HG03442 (cell line): Measurements from ENCODE around the gene ANKRD27.
"Not testable (repeated sequence)": the region's sequence is repeated elsewhere in the genome, so short reads cannot be mapped to it uniquely, and the experiment has no call there.

Source experiments
- ATAC-seq: cut with Tn5 transposase; IDR thresholded peaks from one replicate; pipeline ENCODE4 v1.9.1; 2021; ENCODE audit warnings: mild to moderate bottlenecking, moderate library complexity; ENCODE audit not compliant: unreplicated experiment

The ANKRD27 gene

GRCh38 chr19:32607479-32607878, 67.5 kb downstream of the ANKRD27 start:
- no peak for ATAC-seq

DNA sequence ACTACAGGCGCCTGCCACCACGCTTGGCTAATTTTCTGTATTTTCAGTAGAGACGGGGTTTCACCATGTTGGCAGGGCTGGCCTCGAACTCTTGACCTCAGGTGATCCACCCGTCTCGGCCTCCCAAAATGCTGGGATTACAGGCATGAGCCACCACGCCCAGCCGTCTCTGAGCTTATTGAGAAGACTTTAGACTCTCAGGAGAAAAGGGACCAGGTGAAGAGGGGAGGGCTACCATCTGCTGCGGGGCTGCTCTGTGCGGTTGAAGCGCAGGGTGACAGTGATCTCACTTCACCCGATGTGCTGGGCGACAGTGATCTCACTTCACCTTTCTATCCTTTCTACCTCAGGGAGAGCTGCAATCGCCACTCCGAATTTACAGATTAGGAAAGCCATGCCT, 68.7 kb downstream of the ANKRD27 start:
- no peak for ATAC-seq

DNA sequence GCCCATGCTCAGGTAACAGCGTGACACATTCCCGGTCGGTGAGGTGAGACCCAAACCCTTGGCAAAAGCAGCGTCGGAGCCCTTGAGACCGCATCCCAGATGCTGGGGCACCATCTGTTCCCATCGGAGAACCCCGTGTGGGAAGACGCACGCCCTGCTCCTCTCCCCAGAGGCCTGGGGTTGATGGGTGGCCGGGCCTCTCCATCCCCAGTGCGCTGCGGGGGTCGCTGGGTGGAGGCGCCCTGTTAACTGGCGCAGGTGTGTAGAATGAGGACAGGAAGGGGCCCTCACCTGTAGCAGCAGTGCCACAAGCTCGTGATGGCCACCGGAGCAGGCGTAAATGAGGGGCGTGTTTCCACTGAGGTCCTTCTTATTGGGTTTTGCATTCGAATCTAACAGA, 69.4 kb downstream of the ANKRD27 start:
- no peak for ATAC-seq

- ATAC-seq: no peak
Observed at GRCh38 chr19:32603961-32604360, 71.0 kb downstream of the ANKRD27 start.

DNA sequence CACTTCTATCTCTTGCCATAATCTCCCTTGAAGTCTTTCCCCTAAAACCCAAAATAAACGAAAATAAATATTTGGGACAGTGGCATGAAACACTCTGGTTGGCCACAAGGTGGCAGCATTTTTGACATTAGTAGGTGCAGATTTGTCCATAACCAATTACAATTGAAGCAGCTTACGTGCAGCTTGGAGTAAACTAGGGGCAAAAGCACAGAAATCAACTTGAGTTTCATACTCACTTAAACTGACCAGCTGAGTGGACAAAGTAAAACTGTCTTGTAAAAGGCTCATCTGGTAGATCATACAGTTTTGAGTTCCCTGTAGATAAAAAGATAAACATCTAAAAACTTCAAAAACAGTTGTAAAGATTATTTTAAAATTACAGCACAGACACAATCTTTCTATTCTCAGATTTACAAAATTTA, 75.2 kb downstream of the ANKRD27 start:
- no peak for ATAC-seq

GRCh38 chr19:32599258-32599657, 75.7 kb downstream of the ANKRD27 start:
- no peak for ATAC-seq

GRCh38 chr19:32598022-32598421, 77.0 kb downstream of the ANKRD27 start:
- ATAC-seq: no peak

DNA sequence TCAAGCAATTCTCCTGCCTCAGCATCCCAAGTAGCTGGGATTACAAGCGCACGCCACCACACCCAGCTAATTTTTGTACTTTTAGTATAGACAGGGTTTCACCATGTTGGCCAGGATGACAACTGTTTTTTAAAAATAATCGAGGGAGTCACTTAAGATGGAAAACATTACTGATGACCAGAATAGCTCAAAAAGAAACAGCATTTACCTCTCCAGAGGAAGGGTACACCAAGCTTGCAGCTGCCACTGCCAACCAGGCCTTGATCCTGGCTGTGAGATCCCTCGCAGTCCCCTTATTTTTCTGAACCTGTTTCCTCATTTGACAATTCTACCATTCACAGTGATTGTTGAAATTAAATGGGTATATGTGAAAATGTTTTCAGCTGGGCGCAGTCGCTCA, 79.5 kb downstream of the ANKRD27 start:
- no peak for ATAC-seq

DNA sequence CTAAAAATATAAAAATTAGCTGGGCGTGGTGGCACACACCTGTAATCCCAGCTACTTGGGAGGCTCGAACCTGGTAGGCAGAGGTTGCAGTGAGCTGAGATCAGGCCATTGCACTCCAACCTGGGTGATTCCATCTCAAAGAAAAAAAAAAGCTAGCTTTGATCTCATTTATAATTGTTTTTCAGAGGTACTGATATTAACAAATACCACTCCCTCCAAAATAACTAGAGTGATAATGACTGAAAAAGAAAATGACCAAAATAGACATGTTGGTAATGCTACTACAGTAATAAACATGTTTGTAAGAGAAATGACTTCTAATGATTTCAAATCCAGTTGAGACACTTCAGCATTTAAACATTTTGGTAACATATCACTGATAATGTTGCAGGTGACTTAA, 81.0 kb downstream of the ANKRD27 start:
- ATAC-seq: no peak

GRCh38 chr19:32587747-32588504, 87.1 kb downstream of the ANKRD27 start:
- not testable (repeated sequence) for ATAC-seq

DNA sequence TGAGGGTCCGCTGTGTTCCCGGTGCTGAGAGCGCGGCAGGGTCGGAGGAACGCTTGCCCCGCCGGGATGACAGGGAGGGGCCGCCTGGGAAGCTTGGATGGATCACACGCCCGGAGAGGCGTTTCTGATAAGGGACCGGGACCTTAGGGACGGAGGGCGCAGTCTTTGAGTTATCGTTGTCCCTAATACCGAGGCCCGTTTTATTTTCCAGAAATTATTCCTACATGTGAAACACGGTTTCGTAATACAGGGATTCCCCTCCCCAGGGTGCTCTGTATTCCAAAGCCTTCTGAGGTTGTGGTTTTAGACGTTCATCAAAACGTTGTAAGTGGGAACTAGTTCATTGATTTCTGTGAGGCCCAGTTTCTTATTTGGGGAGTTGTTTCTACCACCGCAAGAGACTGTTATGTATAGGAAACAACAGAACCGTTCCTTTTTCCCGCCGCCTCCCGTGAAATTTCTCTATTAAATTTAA, 93.2 kb downstream of the ANKRD27 start:
- ATAC-seq: peak; percentile 4

- peak; percentile 90 for ATAC-seq
Observed at GRCh38 chr19:32580901-32581704, 93.9 kb downstream of the ANKRD27 start, which contains the start of gene PDCD5. PDCD5 (plus strand) TSS chr19:32581190; CDS start chr19:32581262, 72 bp downstream.

DNA sequence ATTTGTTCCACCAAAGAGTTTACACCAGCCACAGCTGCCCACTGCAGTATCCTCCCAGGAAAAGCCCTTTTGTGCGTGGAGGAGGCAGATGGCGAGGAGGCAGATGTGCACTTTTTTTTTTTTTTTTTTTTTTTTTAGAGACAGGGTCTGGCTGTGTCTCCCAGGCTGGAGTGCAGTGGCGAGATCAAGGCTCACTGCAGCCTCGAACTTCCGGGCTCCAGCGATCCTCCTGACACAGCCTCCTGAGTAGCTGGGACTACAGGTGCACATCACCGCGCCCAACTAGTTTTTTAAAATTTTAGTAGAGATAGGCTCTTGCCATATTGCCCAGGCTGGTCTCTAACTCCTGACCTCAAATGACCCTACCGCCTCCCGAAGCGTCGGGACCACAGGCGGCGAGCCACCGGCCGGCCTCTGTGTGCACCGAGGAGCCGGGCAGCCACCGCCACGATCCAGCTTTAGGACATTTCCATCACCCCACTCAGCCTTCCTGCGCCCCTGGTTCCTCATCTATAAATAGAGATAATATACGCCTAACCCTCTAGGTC, 94.6 kb downstream of the ANKRD27 start:
- ATAC-seq: peak; percentile 17

DNA sequence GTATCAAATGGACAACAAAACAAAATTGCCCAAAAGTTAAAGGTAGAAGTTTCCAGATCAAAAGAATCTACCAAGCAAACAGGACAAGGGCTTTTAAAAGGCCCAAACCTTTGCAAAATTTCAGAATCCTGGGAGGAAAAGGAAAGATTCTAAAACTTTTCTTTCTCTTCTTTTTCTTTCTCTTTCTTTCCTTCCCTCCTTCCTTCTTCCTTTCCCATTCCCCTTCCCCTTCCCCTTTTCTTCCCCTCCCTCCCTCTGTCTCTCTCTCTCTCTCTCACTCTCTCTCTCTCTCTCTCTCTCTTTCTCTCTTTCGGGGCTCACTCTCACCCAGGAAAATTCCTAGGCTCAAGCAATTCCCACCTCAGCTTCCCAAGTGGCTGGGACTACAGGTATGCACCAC, 98.2 kb downstream of the ANKRD27 start:
- no peak for ATAC-seq

DNA sequence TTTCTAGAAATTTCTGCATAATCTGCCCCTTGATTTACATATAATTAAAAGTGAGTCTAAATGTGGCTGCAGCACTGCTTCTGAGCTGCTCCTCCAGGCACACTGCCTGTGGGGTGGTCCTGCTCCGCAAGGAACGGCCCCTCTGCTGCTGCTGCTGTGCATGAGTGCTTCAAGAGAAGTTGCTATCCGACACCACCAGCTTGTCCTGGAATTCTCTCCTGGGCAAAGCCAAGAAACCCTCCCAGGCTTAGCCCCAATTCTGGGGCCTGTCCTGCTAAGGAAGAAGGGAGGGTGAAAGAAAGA, 101.5 kb downstream of the ANKRD27 start:
- no peak for ATAC-seq

DNA sequence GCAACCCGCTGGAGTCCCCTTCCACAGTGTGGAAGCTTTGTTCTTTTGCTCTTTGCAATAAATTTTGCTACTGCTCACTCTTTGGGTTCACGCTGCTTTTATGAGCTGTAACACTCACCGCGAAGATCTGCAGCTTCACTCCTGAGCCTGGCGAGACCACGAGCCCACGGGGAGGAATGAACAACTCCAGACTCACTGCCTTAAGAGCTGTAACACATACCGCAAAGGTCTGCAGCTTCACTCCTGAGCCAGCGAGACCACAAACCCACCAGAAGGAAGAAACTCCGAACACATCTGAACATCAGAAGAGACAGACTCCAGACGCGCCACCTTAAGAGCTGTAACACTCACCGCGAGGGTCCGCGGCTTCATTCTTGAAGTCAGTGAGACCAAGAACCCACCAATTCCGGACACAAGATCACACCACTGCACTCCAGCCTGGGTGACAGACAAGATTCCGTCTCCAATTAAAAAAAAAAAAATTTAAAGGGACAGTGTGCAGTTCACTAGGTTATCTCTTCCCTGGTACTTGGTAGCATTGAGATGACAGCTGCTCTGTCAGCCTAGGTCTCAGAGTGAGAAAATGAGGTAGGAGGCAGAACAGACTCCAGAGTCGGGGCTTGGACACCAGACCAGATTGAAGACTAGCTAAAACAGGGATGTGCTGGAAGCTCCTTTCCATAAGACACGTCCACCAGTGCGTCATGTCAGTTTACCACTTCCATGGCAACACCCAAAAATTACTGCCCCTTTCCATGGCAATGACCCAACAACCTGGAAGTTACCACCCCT, 102.1 kb downstream of the ANKRD27 start:
- ATAC-seq: not testable (repeated sequence)

- not testable (repeated sequence) for ATAC-seq
Observed at GRCh38 chr19:32571471-32572075, 103.4 kb downstream of the ANKRD27 start.

- ATAC-seq: peak; percentile 55
Observed at GRCh38 chr19:32570081-32570785, 104.7 kb downstream of the ANKRD27 start.

DNA sequence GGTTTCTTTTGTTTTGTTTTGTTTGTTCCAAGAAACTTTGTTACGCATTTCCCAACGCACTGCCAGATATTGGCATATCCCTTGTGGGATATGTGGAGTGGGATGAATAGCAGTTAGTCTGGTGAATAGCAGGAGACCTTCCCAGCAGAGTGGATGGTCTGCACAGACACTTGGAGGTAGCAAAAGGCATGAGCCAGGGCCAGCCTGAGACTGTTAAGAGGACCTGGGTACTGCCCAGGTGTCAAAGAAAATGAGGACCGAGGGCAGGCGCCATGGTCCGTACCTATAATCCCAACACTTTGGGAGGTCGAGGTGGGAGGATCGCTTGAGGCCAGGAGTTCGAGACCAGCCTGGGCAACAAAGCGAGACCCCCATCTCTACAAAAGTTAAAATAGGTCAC, 107.5 kb downstream of the ANKRD27 start:
- ATAC-seq: no peak

DNA sequence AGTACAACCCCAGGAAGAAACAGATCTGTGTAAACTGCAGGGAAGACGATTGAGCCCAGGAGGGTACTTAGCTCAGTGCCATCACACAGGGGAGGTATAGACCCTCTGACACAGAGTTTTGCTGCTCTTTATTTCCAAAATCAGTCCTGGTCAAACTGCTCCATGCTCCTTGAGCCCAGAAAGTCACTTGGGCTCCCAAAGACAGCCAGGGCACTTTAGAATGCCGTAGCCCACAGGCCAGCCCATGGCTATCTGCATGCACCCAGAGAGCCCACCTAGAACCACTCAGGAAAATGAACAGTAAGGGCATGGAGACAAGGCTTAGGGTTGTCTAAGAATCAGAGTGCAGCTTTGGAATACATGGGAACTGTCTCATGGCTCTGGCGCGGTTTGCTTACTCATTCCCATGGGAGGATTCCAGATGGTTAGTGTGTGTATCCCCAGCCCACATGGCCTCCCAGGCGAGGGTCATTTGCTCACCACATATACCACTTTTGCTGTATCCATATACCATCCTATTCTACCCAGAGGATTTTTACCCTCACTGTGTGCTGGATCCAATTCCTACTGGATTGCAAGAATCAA, 108.6 kb downstream of the ANKRD27 start:
- no peak for ATAC-seq
